Common myeloid progenitor, CD34-positive (primary cell): ENCODE results near the gene C2orf42.
"Not testable (repeated sequence)": the region's sequence is repeated elsewhere in the genome, so short reads cannot be mapped to it uniquely, and the experiment has no call there.

Experiments
- CTCF ChIA-PET: fragments of 350-600 bp; sonication (Branson Sonifier 250); formaldehyde crosslinking; loops from one replicate; lab custom pipeline; 2021; ENCODE audit warnings: antibody characterized with exemption; lab: Charles Lee
- POLR2A ChIA-PET: fragments of 350-600 bp; sonication (Branson Sonifier 250); formaldehyde crosslinking; loops from one replicate; lab custom pipeline; 2021; ENCODE audit warnings: antibody characterized with exemption; lab: Charles Lee
- DNase-seq, 3 donors: peaks; one replicate each; pipeline versions ENCODE4 v3.0.0 to v3.0.0-alpha.2; 2013
- H3K27ac ChIP-seq, 2 experiments: 1 replicate in 1 of 2; 2 replicates in 1 of 2; pipeline ENCODE4 v1.7.0; 2013; ENCODE audit warnings: inconsistent platforms in 2 of 2, low read length in 2 of 2, mild to moderate bottlenecking in 2 of 2, low read depth in 1 of 2, moderate library complexity in 1 of 2; ENCODE audit not compliant: severe bottlenecking in 2 of 2, insufficient read depth in 1 of 2, poor library complexity in 1 of 2
- H3K27me3 ChIP-seq, 5 experiments: replicated peaks in 2 of 5; 1 replicate in 3 of 5; 2 replicates in 2 of 5; pipeline versions ENCODE4 v1.6.1 to v1.7.0; 2013; ENCODE audit warnings: low read length in 4 of 5, mild to moderate bottlenecking in 2 of 5, moderate library complexity in 2 of 5, inconsistent platforms in 1 of 5; ENCODE audit not compliant: insufficient read depth in 5 of 5, control insufficient read depth in 4 of 5
- H3K36me3 ChIP-seq, 4 experiments: 1 replicate in 2 of 4; 2 replicates in 2 of 4; pipeline versions ENCODE4 v1.6.1 to v1.7.0; 2013; ENCODE audit warnings: low read length in 3 of 4, control low read depth in 1 of 4, mild to moderate bottlenecking in 1 of 4; ENCODE audit not compliant: control insufficient read depth in 4 of 4, insufficient read depth in 4 of 4
- H3K4me1 ChIP-seq, 4 experiments: 1 replicate in 3 of 4; 2 replicates in 1 of 4; pipeline versions ENCODE4 v1.6.1 to v1.7.1; 2013; ENCODE audit warnings: low read length in 3 of 4, mild to moderate bottlenecking in 3 of 4, control low read depth in 1 of 4, inconsistent platforms in 1 of 4, moderate library complexity in 1 of 4; ENCODE audit not compliant: control insufficient read depth in 4 of 4, insufficient read depth in 4 of 4; ENCODE audit errors: control extremely low read depth in 1 of 4
- H3K4me3 ChIP-seq, 7 experiments: 1 replicate in 4 of 7; 2 replicates in 3 of 7; pipeline versions ENCODE4 v1.5.1 to v1.7.0; 2013; ENCODE audit warnings: mild to moderate bottlenecking in 7 of 7, low read length in 6 of 7, moderate library complexity in 6 of 7, inconsistent platforms in 2 of 7, low read depth in 2 of 7, control low read depth in 1 of 7; ENCODE audit not compliant: insufficient read depth in 4 of 7, control insufficient read depth in 1 of 7; ENCODE audit errors: extremely low read depth in 1 of 7
- H3K9me3 ChIP-seq, 5 experiments: 1 replicate in 4 of 5; 2 replicates in 1 of 5; pipeline versions ENCODE4 v1.6.1 to v1.7.1; 2013; ENCODE audit warnings: low read length in 4 of 5, mild to moderate bottlenecking in 2 of 5, inconsistent platforms in 1 of 5, low read depth in 1 of 5, moderate library complexity in 1 of 5; ENCODE audit not compliant: control insufficient read depth in 4 of 5, insufficient read depth in 2 of 5; ENCODE audit errors: control extremely low read depth in 1 of 5
- WGBS: methylation state at CpG from one replicate; pipeline ENCODE4 v1.1.5; 2013; ENCODE audit not compliant: insufficient coverage; 5-methylcytosine and 5-hydroxymethylcytosine counted together

Gene C2orf42

GRCh38 chr2:70201225-70201768, 10.5 kb upstream of the C2orf42 start:
- Histone ChIP-seq H3K4me3 (no peak overlapping the region), H3K4me1 (no peaks in the 10 kb centered on the region), H3K9me3 (no peaks in the 10 kb centered on the region), H3K27me3 (no peaks in the 10 kb centered on the region), H3K36me3 (no peaks in the 10 kb centered on the region), H3K27ac (no peak overlapping the region)
- no CpG with 5 or more reads among the region's 3 CpGs for WGBS
- POLR2A ChIA-PET: no interaction called here
- DNase-seq: no peak
- CTCF ChIA-PET: interaction anchor here (1.0 to 1.3 kb wide), 2 partner anchors 10 to 11 kb away, joined by 3 to 4 read pairs; partner anchors contain the start of gene C2orf42

GRCh38 chr2:70199320-70199864, 8.6 kb upstream of the C2orf42 start:
- POLR2A ChIA-PET: no interaction called here
- WGBS: 93% methylated on average over 3 of the region's 4 CpGs
- CTCF ChIA-PET: interaction anchor here (0.6 kb wide), 1 partner anchor 19 kb away, joined by 3 read pairs; no protein-coding TSS in a partner anchor

GRCh38 chr2:70192516-70192915, 1.7 kb upstream of the C2orf42 start:
- CTCF ChIA-PET: interaction anchor here (1.1 kb wide), 1 partner anchor 11 kb away, joined by 3 read pairs; no protein-coding TSS in a partner anchor
- no peak for DNase-seq
- no peaks in the 10 kb centered on the region for H3K27me3 ChIP-seq
- POLR2A ChIA-PET: no interaction called here
- H3K4me1 ChIP-seq: peaks cover 0 to 9% (median 3%) of the 10 kb centered on the region in 4 experiments
- H3K36me3 ChIP-seq: no peaks in the 10 kb centered on the region
- 100% methylated on average over 3 of the region's 5 CpGs for WGBS
- H3K4me3 ChIP-seq: no peak overlapping the region
- no peak overlapping the region for H3K27ac ChIP-seq
- H3K9me3 ChIP-seq: no peaks in the 10 kb centered on the region

More at GRCh38 chr2:70199320-70199864, 8.6 kb upstream of the C2orf42 start:
- no peaks in the 10 kb centered on the region for H3K27me3 ChIP-seq
- H3K4me3 ChIP-seq: no peak overlapping the region
- no peaks in the 10 kb centered on the region for H3K4me1 ChIP-seq
- no peaks in the 10 kb centered on the region for H3K36me3 ChIP-seq
- H3K27ac ChIP-seq: no peak overlapping the region
- no peak for DNase-seq
- no peaks in the 10 kb centered on the region for H3K9me3 ChIP-seq

GRCh38 chr2:70191244-70191735, 471 bp upstream of the C2orf42 start:
- H3K27ac ChIP-seq: peak overlapping the region in 1 of 2 experiments; percentile 87
- no peak for DNase-seq
- peaks cover 0 to 9% (median 3%) of the 10 kb centered on the region in 4 experiments for H3K4me1 ChIP-seq
- H3K9me3 ChIP-seq: no peaks in the 10 kb centered on the region
- H3K36me3 ChIP-seq: no peaks in the 10 kb centered on the region
- H3K27me3 ChIP-seq: no peaks in the 10 kb centered on the region
- ChIA-PET CTCF (interaction anchor here (0.9 to 1.1 kb wide), 4 partner anchors 10 to 280 kb away, joined by 3 to 5 read pairs (median 4); partner anchors contain the start of gene MXD1), POLR2A (interaction anchor here (1.0 to 1.6 kb wide), 3 partner anchors 10 to 102 kb away, joined by 3 to 5 read pairs (median 3); partner anchors contain the start of genes PCYOX1 and SNRPG)
- 91% methylated on average over 11 of the region's 13 CpGs for WGBS
- H3K4me3 ChIP-seq: peak overlapping the region in 4 of 7 experiments; percentile 52 to 90 (median 78)

GRCh38 chr2:70188460-70188859, 2.4 kb downstream of the C2orf42 start:
- ChIA-PET POLR2A (interaction anchor here (0.5 kb wide), 1 partner anchor 130 kb away, joined by 5 read pairs; no protein-coding TSS in a partner anchor), CTCF (no interaction called here)
- H3K4me1 ChIP-seq: peaks cover 0 to 9% (median 3%) of the 10 kb centered on the region in 4 experiments
- no peaks in the 10 kb centered on the region for H3K9me3 ChIP-seq
- WGBS: 100% methylated on average over 4 of the region's 5 CpGs
- no peak overlapping the region for H3K27ac ChIP-seq
- H3K4me3 ChIP-seq: no peak overlapping the region
- H3K36me3 ChIP-seq: no peaks in the 10 kb centered on the region
- peak in 2 of 3 donors; percentile 7 to 9 for DNase-seq
- no peaks in the 10 kb centered on the region for H3K27me3 ChIP-seq

GRCh38 chr2:70187170-70187569, 3.6 kb downstream of the C2orf42 start:
- H3K27me3 ChIP-seq, DNase-seq, H3K27ac ChIP-seq, H3K4me3 ChIP-seq, H3K4me1 ChIP-seq, H3K9me3 ChIP-seq, H3K36me3 ChIP-seq: not testable (repeated sequence)
- 97% methylated on average over 4 of the region's 9 CpGs for WGBS
- POLR2A ChIA-PET: interaction anchor here (0.7 kb wide), 1 partner anchor 121 kb away, joined by 5 read pairs; no protein-coding TSS in a partner anchor
- CTCF ChIA-PET: interaction anchor here (0.6 kb wide), 1 partner anchor 1904 kb away, joined by 3 read pairs; no protein-coding TSS in a partner anchor

- 100% methylated on average over 1 of the region's 4 CpGs for WGBS
- no peaks in the 10 kb centered on the region for H3K27me3 ChIP-seq
- CTCF ChIA-PET: no interaction called here
- no peak overlapping the region for H3K4me3 ChIP-seq
- no peak for DNase-seq
- H3K4me1 ChIP-seq: no peaks in the 10 kb centered on the region
- POLR2A ChIA-PET: no interaction called here
- H3K27ac ChIP-seq: no peak overlapping the region
- no peaks in the 10 kb centered on the region for H3K9me3 ChIP-seq
- peaks cover 0 to 23% (median 11%) of the 10 kb centered on the region in 4 experiments for H3K36me3 ChIP-seq
These were observed 8.1 kb downstream of the C2orf42 start for GRCh38 chr2:70182689-70183088.
